B cell (primary cell): Measurements from ENCODE around the gene PDZD8. TPM values are rescaled to one million over a fixed set of nuclear protein-coding genes. Genes with fewer than 3 reads are reported as not detected.

Source experiments
- ATAC-seq: fragments of 200-7000 bp; cut with Tn5 transposase; one replicate; pipeline ENCODE4 v1.10.0; 2021; ENCODE audit warnings: low read depth, mild to moderate bottlenecking, moderate number of reproducible peaks, moderate library complexity
- CTCF ChIA-PET: fragments of 350-600 bp; sonication (Branson Sonifier 250); formaldehyde crosslinking; loops from one replicate; lab custom pipeline; 2021; ENCODE audit warnings: antibody characterized with exemption, inconsistent platforms; lab: Charles Lee
- POLR2A ChIA-PET: fragments of 350-600 bp; sonication (Branson Sonifier 250); formaldehyde crosslinking; loops from one replicate; lab custom pipeline; 2021; ENCODE audit warnings: antibody characterized with exemption; lab: Charles Lee
- DNase-seq: peaks from one replicate; pipeline ENCODE4 v3.0.0; 2013
- H2AFZ ChIP-seq: 2 replicates; pipeline ENCODE4 v1.6.1; 2012; ENCODE audit warnings: mild to moderate bottlenecking, low read depth, low read length; ENCODE audit not compliant: insufficient read depth, poor library complexity, severe bottlenecking
- H3K27ac ChIP-seq, 2 donors: 1 replicate in 1 of 2; 2 replicates in 1 of 2; pipeline ENCODE4 v1.5.1; 2012 to 2013; ENCODE audit warnings: low read length in 2 of 2, mild to moderate bottlenecking in 2 of 2, moderate library complexity in 1 of 2
- H3K27me3 ChIP-seq, 4 experiments: fragments of 200-600 bp in 1 of 4; sonication (generic) in 1 of 4; replicated peaks in 1 of 4; 1 replicate in 2 of 4; 2 replicates in 2 of 4; pipeline versions ENCODE4 v1.6.1 to v1.7.0; 2013 to 2016; ENCODE audit warnings: low read length in 3 of 4, mild to moderate bottlenecking in 2 of 4, mixed read lengths in 1 of 4, moderate library complexity in 1 of 4; ENCODE audit not compliant: insufficient read depth in 4 of 4, control insufficient read depth in 3 of 4; ENCODE audit errors: control extremely low read depth in 1 of 4
- H3K36me3 ChIP-seq, 2 experiments: replicated peaks in 1 of 2; 1 replicate in 1 of 2; 2 replicates in 1 of 2; pipeline versions ENCODE4 v1.6.1 to v1.7.1; 2013; ENCODE audit warnings: low read length in 1 of 2; ENCODE audit not compliant: insufficient read depth in 2 of 2, control insufficient read depth in 1 of 2; ENCODE audit errors: control extremely low read depth in 1 of 2, extremely low read depth in 1 of 2
- H3K4me1 ChIP-seq, 2 donors: fragments of 200-600 bp in 1 of 2; sonication (generic) in 1 of 2; 1 replicate in 1 of 2; 2 replicates in 1 of 2; pipeline versions ENCODE4 v1.5.1 to v1.6.1; 2013 to 2017; ENCODE audit warnings: low read length in 2 of 2; ENCODE audit not compliant: control insufficient read depth in 2 of 2, insufficient read depth in 2 of 2
- H3K4me2 ChIP-seq: replicated peaks from 2 replicates; pipeline ENCODE3; 2012; ENCODE audit warnings: mild to moderate bottlenecking, low read depth, low read length; ENCODE audit not compliant: poor library complexity, severe bottlenecking
- H3K4me3 ChIP-seq, 5 experiments: fragments of 200-600 bp in 1 of 5; sonication (generic) in 1 of 5; 1 replicate in 3 of 5; 2 replicates in 2 of 5; pipeline versions ENCODE4 v1.5.1 to v1.7.0; 2011 to 2016; ENCODE audit warnings: low read length in 4 of 5, mild to moderate bottlenecking in 4 of 5, low read depth in 2 of 5, control low read depth in 1 of 5, moderate library complexity in 1 of 5; ENCODE audit not compliant: insufficient read depth in 1 of 5; ENCODE audit errors: control extremely low read depth in 1 of 5, extremely low read depth in 1 of 5
- H3K79me2 ChIP-seq: fragments of 200-600 bp; sonication (generic); one replicate; pipeline ENCODE4 v1.6.0; 2016; ENCODE audit warnings: low read length; ENCODE audit not compliant: control insufficient read depth, insufficient read depth
- H3K9ac ChIP-seq: fragments of 200-600 bp; sonication (generic); 2 replicates; pipeline ENCODE4 v1.6.1; 2017; ENCODE audit warnings: mild to moderate bottlenecking, low read length, moderate library complexity
- H3K9me3 ChIP-seq, 3 donors: one replicate each; pipeline versions ENCODE4 v1.6.1 to v1.7.1; 2013; ENCODE audit warnings: low read length in 2 of 3; ENCODE audit not compliant: control insufficient read depth in 2 of 3, insufficient read depth in 1 of 3; ENCODE audit errors: control extremely low read depth in 1 of 3
- H4K20me1 ChIP-seq: 2 replicates; pipeline ENCODE4 v1.6.0; 2012; ENCODE audit warnings: mild to moderate bottlenecking, low read length; ENCODE audit not compliant: insufficient read depth, control insufficient read depth, poor library complexity, severe bottlenecking
- H3K27ac Mint-ChIP-seq: one replicate; pipeline ENCODE4 v1.8.0; 2021; ENCODE audit warnings: mixed read lengths
- H3K27me3 Mint-ChIP-seq: one replicate; pipeline ENCODE4 v1.8.0; 2021; ENCODE audit warnings: mixed read lengths
- H3K4me1 Mint-ChIP-seq: one replicate; pipeline ENCODE4 v1.8.0; 2021; ENCODE audit warnings: mixed read lengths
- H3K4me3 Mint-ChIP-seq: one replicate; pipeline ENCODE4 v1.8.0; 2021; ENCODE audit warnings: mixed read lengths
- H3K9me3 Mint-ChIP-seq: one replicate; pipeline ENCODE4 v1.8.0; 2022; ENCODE audit warnings: mixed read lengths; ENCODE audit not compliant: insufficient read depth
- CTCF ChIP-seq: fragments of 200-600 bp; IDR thresholded peaks from one replicate; pipeline ENCODE4 v1.8.0; 2022; ENCODE audit warnings: antibody characterized with exemption, mild to moderate bottlenecking
- EZH2 ChIP-seq: IDR thresholded peaks from 2 replicates; pipeline ENCODE4 v1.6.1; 2012; ENCODE audit warnings: borderline replicate concordance, low read depth, mild to moderate bottlenecking, moderate library complexity, low read length; ENCODE audit not compliant: insufficient read depth, poor library complexity, severe bottlenecking
- WGBS: methylation state at CpG from one replicate; pipeline ENCODE4 v1.1.5; 2013; ENCODE audit warnings: missing lambda C conversion rate; ENCODE audit not compliant: insufficient coverage; 5-methylcytosine and 5-hydroxymethylcytosine counted together
- intact Hi-C: fragments of 100-400 bp; cut with micrococcal nuclease; formaldehyde crosslinking; loops from one replicate; pipeline ENCODE4 v1.10.0; 2022
- polyA plus RNA-seq: library from polyadenylated mRNA; depleted of rRNA; stranded (reverse); fragments of >200 nt; gene quantifications from 2 replicates; pipeline ENCODE4 v1.2.3, GENCODE V29; 2012
- total RNA-seq, 2 donors: library from RNA; stranded (reverse); fragments of 120-200 nt in 1 of 2; gene quantifications; 1 replicate in 1 of 2; 2 replicates in 1 of 2; pipeline versions ENCODE4 v1.2.3 to v1.2.4, GENCODE V29; 2013 to 2022

The PDZD8 gene
- total and polyA plus RNA-seq, 2 donors (not counting 1 experiment from before 2014, with no cell fraction given), result 4.9 to 13.2 TPM

DNA sequence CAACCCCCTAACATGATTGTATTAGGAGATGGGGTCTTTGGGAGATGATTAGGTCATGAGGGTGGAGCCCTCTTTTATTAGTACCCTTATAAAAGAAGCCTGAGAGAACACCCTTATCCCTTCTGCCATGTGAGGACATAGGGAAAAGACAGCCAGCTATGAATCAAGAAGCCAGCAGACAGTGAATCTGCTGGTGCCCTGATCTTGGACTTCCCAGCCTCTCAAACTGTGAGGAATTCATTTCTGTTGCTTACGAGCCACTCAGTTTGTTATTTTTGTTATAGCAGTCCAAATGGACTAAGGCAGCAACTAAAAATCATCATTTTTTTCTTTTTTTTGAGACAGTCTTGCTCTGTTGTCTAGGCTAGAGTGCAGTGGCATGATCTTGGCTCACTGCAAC lies 74.6 kb downstream of the PDZD8 start:
- peaks cover 1 to 12% (median 11%) of the 10 kb centered on the region in 3 donors for H3K9me3 ChIP-seq
- Mint-ChIP-seq H3K27ac (no peak overlapping the region), H3K4me1 (no peaks in the 10 kb centered on the region), H3K9me3 (peaks cover 9% of the 10 kb centered on the region), H3K4me3 (no peak overlapping the region), H3K27me3 (no peaks in the 10 kb centered on the region)
- H4K20me1 ChIP-seq, result no peaks in the 10 kb centered on the region
- no peaks in the 10 kb centered on the region for H3K27me3 ChIP-seq
- H3K79me2 ChIP-seq, result no peaks in the 10 kb centered on the region
- no CpG with 5 or more reads among the region's 1 CpG for WGBS
- no peak overlapping the region for H3K27ac ChIP-seq
- H3K4me1 ChIP-seq, result no peaks in the 10 kb centered on the region
- no peak overlapping the region for H3K4me2 ChIP-seq
- ChIA-PET CTCF (interaction anchor here (1.7 kb wide), 1 partner anchor 14 kb away, joined by 4 read pairs; no protein-coding TSS in a partner anchor), POLR2A (no interaction called here)
- no peak for ATAC-seq
- no peak for DNase-seq
- H3K4me3 ChIP-seq, result no peak overlapping the region
- no peak overlapping the region for H2AFZ ChIP-seq
- TF ChIP-seq EZH2 (no peak), CTCF (no peak)
- H3K9ac ChIP-seq, result no peak overlapping the region
- intact Hi-C loops, result no loop called here
- peaks cover 0 to 7% of the 10 kb centered on the region in 2 experiments for H3K36me3 ChIP-seq

GRCh38 chr10:117299435-117299834 lies 75.8 kb downstream of the PDZD8 start:
- no peaks in the 10 kb centered on the region for H3K27me3 ChIP-seq
- H3K4me3 ChIP-seq, result no peak overlapping the region
- no peak overlapping the region for H3K27ac ChIP-seq
- Mint-ChIP-seq H3K27me3 (no peaks in the 10 kb centered on the region), H3K4me3 (no peak overlapping the region), H3K9me3 (peaks cover 9% of the 10 kb centered on the region), H3K27ac (no peak overlapping the region), H3K4me1 (no peaks in the 10 kb centered on the region)
- peaks cover 1 to 12% (median 11%) of the 10 kb centered on the region in 3 donors for H3K9me3 ChIP-seq
- H3K36me3 ChIP-seq, result peaks cover 0 to 4% of the 10 kb centered on the region in 2 experiments
- peaks cover under 1% of the 10 kb centered on the region for H3K79me2 ChIP-seq
- H3K4me2 ChIP-seq, result no peak overlapping the region
- ChIA-PET POLR2A (no interaction called here), CTCF (interaction anchor here (1.3 to 1.7 kb wide), 2 partner anchors 21 to 83 kb away, joined by 3 to 4 read pairs; no protein-coding TSS in a partner anchor)
- H3K4me1 ChIP-seq, result no peaks in the 10 kb centered on the region
- TF ChIP-seq EZH2, result no peak
- no peak for TF ChIP-seq CTCF
- H4K20me1 ChIP-seq, result peaks cover 8% of the 10 kb centered on the region
- no peak for ATAC-seq
- intact Hi-C loops, result no loop called here
- no peak overlapping the region for H2AFZ ChIP-seq
- no peak for DNase-seq
- no peak overlapping the region for H3K9ac ChIP-seq
